ENCODE measurements around the gene FOXN3.

The FOXN3 gene

GRCh38 chr14:89187501-89187900 is 229.5 kb downstream of the FOXN3 start:
- no peak for DNase-seq

GRCh38 chr14:89186856-89187376 is 230.1 kb downstream of the FOXN3 start:
- no peak for DNase-seq

GRCh38 chr14:89185919-89186855 is 230.8 kb downstream of the FOXN3 start:
- DNase-seq, result no peak

- no peak for DNase-seq
These were observed 232.1 kb downstream of the FOXN3 start for GRCh38 chr14:89184952-89185351.

DNA sequence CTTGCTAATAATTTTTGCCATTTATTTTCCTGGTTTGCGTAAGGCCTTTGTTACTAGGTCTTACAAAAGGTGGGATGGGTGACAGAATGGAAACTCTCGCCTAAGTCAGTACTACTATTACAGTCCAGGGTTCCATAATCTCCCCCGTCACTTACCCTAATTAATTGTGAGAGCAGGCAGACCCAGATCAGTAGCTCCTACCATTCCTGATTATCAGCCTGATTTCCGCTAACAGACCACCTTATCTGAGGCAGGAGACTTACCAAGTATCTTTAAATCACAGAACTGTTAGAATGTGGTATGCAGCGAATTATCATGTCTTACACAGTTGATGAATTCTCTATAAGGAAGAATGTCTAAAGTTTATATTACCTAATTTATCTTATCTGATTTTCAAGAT is 234.7 kb downstream of the FOXN3 start:
- DNase-seq, result no peak

- DNase-seq, result no peak
These were observed 236.5 kb downstream of the FOXN3 start for GRCh38 chr14:89180546-89180945.

GRCh38 chr14:89179891-89180404 is 237.1 kb downstream of the FOXN3 start:
- DNase-seq, result no peak

DNA sequence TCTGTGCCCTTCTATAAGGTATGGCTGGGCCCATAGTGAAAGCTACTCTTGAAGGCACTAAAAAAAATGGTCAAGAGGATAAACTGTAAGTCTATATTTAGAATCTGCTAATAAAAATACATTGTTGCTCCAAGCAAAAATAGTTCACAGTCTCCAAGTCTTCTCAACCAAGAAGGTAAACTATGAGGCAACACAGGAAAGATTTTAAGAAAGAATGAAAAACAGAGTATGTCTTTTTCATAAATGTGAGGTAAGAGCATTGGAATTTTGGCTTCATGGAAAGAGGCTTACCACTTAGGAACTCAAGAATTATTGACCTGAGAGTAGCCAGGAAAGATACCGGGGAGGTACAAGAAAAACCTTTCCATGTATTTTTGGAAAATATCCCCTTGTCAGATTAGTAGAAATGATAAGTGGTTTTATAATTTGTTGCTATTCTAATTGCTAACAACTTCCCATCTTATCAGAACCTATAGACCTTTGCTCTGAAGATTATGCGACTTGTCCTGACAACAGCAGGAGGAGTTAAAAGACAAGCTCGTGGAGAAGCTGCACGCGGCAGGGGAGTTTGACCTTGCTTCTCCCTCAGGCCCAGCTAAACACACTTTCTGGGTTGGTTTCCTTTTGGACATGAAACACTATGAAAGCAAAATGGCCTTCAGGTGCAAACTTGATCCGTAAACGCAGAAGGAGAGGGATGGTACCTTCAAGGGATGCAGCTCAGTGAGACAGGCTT is 238.1 kb downstream of the FOXN3 start:
- DNase-seq, result no peak

- no peak for DNase-seq
These were observed 238.7 kb downstream of the FOXN3 start for GRCh38 chr14:89178376-89178775.

DNA sequence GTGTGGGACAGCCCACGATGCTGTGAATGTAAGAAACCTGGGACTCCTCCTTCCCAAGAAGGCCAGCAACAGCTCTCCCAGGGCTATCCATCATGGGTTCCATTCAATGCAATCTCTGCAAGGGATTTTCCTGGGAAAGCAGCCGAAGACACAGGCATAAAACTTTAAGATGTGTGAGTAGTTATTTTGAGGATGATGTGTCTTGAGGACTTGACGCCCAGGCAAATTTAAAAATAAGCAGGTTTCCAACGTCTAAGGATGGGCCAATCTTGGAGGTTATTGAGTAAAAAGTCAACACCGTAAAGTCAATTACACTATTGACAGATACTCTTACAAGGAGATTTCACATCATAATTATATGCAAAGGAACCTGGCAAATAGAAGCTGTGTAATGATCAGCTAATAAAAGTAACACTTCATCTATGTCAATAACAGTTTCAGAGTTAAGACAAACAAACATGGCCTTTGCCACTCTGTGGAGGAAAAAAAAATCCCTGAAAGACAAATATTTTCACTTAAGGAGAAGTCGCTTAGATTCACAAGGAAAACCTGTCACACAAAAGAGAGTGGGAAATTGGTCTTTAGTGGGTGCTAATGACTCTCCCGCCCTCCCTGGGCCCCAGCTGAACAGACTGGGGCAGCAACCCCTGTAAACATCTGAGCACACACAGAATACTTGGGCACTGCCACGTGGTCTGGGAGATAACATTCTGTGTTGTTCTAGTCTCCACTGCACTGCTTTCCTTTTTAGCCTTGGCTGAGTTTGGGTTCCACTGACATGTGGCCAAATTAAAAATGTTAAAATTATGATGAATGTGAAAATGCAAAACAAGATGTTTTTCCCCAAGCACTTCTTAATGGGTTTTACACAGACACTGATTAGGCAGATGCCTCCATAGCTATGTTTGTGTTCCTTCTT is 240.9 kb downstream of the FOXN3 start:
- no peak for DNase-seq

GRCh38 chr14:89171628-89172027 is 245.4 kb downstream of the FOXN3 start:
- no peak for DNase-seq

DNA sequence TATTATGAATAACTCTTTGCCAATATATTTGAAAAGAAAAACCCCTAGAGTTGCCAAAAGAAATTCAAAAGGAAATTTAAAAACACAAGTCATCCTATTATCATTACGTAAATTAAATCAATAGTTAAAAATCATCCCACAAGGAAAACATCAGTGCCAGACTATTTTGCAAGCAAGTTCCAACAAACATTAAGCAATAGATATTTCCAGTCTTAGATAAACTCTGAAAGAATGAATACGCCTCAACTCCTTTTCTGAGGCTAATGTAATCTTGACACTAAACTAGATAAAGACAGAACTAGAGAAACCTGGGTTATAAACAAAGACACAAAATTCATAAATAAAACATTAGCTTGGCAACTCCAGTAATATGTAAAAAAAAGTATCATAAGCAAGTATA is 245.9 kb downstream of the FOXN3 start:
- no peak for DNase-seq

GRCh38 chr14:89167705-89168104 is 249.3 kb downstream of the FOXN3 start:
- DNase-seq, result no peak

- no peak for DNase-seq
These were observed 250.4 kb downstream of the FOXN3 start for GRCh38 chr14:89166633-89167032.

DNA sequence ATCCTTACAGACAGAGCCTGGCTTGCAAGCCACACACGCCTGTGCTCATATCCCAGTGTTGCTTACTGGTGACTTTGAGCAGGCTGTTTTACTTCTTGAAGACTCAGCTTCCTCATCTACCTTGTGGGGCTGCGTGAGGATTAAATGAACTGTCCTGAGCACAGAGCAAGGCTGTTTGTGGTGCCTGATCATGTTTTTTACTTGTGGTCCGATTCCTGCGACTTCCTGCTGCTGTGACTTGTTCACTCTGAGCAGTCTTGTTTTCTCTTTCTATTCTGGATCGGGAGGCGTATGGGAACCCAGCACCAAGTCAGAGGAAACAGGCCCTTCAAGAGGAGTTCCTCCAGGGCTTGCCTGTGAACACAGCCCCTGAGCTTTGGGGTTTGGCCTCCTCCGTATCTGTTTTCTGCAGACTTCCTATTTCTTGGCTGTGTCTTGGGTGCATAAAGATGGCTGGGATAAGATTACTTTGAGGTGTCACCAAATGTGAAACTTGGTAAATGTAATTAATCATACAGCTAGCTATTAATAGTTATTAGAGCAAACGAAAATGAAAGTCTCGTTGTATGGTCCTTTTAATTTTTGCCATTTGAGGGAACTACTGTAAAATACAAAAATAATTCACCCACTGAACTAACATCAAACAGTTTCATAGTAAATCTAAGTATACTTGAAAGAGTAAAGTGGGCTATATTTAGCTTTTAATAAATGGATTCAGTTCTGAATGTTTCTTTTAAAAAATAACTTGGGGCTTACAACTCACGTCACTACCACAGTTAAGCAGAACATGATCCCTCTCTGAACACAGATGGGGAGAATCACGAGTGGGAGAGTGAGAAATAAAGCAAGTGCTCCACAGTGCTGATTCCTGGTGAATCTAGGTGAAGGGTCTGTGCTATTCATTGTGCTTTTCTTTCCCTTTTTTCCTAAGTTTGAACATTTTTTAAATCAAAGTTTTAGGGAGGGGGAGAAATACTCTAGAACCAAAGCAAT is 251.5 kb downstream of the FOXN3 start:
- no peak for DNase-seq

GRCh38 chr14:89164168-89165073 is 252.6 kb downstream of the FOXN3 start:
- no peak for DNase-seq

- DNase-seq, result no peak
These were observed 253.9 kb downstream of the FOXN3 start for GRCh38 chr14:89163031-89163636.

- no peak for DNase-seq
These were observed 254.4 kb downstream of the FOXN3 start for GRCh38 chr14:89162586-89162985.

DNA sequence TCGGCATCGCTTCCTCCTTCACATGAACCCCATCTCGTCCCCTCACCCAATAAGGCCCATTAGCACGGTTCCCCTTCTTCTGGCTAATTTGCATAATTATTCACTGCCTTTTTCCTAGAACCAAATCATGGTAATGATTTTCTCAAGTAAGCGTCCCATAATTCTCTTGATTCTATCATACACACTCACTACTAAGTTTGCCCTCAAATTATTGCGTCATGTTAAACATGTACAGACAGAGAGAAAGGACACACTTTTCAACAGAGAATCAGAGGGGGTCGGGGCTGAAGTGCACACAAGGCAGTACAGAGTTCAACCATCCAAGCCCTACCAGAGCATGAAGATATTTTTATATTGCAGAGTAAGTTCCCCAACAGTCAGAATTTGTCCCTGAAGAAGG is 256.6 kb downstream of the FOXN3 start:
- DNase-seq, result no peak

GRCh38 chr14:89158701-89159100 is 258.3 kb downstream of the FOXN3 start:
- DNase-seq, result no peak
